Jurkat, Clone E6-1 (cell line): Measurements from ENCODE around the gene RASGRF2.
"Not testable (repeated sequence)": the region's sequence is repeated elsewhere in the genome, so short reads cannot be mapped to it uniquely, and the experiment has no call there.

Experiments
- DNase-seq: peaks from one replicate; pipeline ENCODE4 v3.0.0-alpha.2; 2011; ENCODE audit warnings: low read depth, low spot score
- H3K4me3 ChIP-seq: 2 replicates; pipeline ENCODE4 v1.5.1; 2011; ENCODE audit warnings: mild to moderate bottlenecking, low read length, control low read depth, moderate library complexity

RASGRF2 gene

GRCh38 chr5:81097713-81098112 is 137.6 kb downstream of the RASGRF2 start:
- no peak for DNase-seq
- H3K4me3 ChIP-seq = no peak overlapping the region

DNA sequence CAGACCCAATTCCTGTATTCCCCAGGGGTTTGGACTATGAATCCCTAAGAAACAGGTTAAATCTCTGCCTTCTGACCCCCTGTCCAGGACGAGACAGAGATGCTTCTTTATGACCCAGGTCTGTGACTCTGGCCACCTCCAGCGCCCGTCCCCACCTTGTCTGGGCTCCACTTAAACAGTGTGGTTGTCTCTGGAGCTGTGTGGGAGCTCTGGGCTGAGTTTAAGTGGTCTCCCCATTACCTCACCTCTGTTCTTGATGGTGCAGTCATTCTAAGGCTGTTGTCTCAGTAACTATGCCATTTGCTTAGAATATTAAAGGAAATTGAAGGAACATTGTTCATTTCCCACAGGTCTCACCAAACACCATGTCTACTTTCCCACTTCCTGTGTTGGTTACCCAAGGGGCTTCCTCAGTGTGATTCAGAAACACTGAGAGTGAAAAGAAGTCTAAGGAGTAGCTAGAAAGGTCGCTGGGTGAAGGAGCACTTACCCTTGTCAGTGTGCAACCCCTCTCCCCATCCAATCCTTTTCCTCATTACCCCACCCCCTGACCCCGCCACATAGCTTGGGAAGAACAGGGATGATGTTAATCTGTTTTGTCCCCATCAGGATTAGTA is 145.2 kb downstream of the RASGRF2 start:
- peak; percentile 23 for DNase-seq

DNA sequence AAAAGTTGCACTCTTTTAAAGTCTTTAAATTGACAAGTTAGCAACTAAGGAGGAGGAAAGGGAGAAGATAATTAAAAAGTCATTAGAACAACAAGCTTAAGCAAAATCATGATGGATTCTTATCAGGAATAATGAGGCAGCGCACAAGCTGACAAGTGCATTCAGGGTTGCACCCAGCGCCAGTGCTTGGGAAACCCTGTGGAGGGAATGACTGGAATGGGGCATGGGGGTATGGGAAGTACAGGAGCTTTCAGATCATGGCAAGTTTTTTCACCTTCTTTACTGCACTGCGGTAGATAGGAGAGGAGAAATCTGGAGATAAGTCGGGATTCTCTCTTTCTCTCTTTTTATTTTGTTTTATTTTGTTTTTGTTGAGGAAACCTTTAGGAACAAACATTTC is 155.1 kb downstream of the RASGRF2 start:
- no peak overlapping the region for H3K4me3 ChIP-seq
- DNase-seq = no peak

More for the DNA sequence above, 145.2 kb downstream of the RASGRF2 start:
- H3K4me3 ChIP-seq = no peak overlapping the region

GRCh38 chr5:81117566-81117965 is 157.4 kb downstream of the RASGRF2 start:
- H3K4me3 ChIP-seq = no peak overlapping the region
- no peak for DNase-seq

GRCh38 chr5:81121273-81121672 is 161.1 kb downstream of the RASGRF2 start:
- no peak overlapping the region for H3K4me3 ChIP-seq
- DNase-seq = no peak

- DNase-seq = no peak
Measured at GRCh38 chr5:81121836-81122630, 161.9 kb downstream of the RASGRF2 start.

DNA sequence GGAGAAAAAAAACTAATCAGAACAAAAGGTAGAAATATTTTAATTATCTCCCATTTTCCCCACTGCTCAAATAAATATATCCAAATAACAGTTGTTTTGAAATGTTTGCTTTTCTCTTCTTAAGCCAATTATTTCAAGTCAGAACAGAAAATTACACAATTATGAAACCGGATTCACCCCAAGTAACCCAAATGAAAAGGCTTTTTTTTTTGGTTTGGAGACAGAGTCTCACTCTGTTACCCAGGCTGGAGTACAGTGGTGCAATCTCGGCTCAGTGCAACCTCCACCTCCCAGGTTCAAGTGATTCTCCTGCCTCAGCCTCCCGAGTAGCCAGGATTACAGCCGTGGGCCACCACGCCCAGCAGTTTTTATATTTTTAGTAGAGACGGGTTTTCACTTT is 164.5 kb downstream of the RASGRF2 start:
- H3K4me3 ChIP-seq, DNase-seq: not testable (repeated sequence)

More at GRCh38 chr5:81121836-81122630, 161.9 kb downstream of the RASGRF2 start:
- no peak overlapping the region for H3K4me3 ChIP-seq

GRCh38 chr5:81125959-81126358 is 165.8 kb downstream of the RASGRF2 start:
- H3K4me3 ChIP-seq = no peak overlapping the region
- DNase-seq = no peak

DNA sequence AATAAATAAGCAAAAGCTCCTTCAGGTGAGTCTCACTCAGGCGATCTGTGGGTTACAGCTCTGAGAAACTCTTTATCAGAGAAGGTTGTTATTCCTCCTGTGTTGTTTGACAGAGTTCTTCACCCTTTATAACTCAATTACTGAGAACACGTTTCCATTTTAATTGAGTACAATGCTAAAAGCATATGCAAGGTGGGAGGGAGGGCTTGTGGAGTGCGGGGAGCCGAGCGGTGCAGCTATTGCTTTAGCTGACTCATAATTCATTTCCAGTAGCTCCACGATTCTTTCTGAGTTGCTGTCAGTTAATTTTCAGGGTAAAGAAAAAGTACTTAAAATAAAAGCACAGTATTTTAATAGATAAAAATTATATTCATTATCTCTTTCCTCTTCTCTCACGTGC is 168.3 kb downstream of the RASGRF2 start:
- H3K4me3 ChIP-seq = no peak overlapping the region
- no peak for DNase-seq

DNA sequence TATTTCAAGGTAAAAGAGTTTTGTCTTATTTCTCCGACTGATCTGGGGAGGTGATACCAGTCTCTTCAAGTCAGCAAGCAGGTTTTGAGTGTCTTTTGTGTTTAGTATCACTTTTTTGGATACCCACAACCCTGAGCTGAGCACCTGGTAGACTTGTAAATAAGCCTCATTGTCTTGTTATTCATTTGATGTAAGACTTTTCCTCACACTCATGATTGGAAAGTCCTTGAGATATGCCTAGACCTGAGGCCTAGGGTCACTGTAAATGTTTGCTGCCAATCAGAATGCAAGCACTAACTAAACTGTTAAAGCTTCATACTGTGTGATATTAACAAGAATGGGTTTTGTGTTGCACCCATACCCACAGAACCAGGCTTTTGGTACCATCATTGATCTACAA is 172.2 kb downstream of the RASGRF2 start:
- no peak for DNase-seq
- no peak overlapping the region for H3K4me3 ChIP-seq

DNA sequence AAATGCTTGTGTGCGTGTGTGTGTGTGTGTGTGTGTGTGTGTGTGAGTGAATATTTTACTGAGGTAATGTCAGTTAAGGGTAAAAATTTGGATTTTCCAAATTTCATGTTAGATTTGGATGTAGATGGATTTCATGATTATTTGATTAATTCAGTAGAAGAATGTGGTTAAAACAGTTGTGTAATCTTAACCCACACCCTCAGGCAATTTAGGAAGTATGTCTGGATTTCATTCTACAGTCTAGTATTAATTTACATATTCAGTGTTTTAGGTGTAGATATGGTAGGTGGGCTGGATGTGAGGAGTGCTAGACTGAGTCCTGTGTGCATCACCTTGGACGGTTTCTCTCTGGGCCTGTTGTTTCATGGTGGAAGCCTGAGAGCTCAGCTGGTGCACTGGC is 173.9 kb downstream of the RASGRF2 start:
- no peak overlapping the region for H3K4me3 ChIP-seq
- DNase-seq = no peak

- H3K4me3 ChIP-seq = no peak overlapping the region
- DNase-seq = no peak
Measured at GRCh38 chr5:81134566-81134965, 174.4 kb downstream of the RASGRF2 start.

GRCh38 chr5:81136557-81136956 is 176.4 kb downstream of the RASGRF2 start:
- DNase-seq = no peak
- H3K4me3 ChIP-seq = no peak overlapping the region

DNA sequence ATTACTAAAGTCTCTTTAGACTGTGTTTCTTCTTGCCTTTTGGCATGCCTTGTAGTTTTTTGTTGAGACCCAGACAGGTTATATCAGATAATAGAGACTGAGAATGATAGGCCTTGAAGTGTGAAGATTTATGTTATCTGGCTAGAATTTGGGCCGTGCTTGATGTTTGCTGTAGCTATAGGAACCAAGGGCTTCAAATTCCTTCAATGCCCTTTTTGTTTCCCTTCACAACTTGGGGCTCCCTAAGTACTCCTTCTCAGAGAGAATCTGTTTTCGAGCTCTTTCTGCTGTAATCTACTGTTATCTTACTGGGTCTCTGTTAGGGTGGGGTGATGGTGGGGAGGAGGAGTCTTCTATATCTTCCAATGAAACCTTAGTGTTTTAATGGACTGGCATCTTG is 177.7 kb downstream of the RASGRF2 start:
- no peak for DNase-seq
- H3K4me3 ChIP-seq = no peak overlapping the region

DNA sequence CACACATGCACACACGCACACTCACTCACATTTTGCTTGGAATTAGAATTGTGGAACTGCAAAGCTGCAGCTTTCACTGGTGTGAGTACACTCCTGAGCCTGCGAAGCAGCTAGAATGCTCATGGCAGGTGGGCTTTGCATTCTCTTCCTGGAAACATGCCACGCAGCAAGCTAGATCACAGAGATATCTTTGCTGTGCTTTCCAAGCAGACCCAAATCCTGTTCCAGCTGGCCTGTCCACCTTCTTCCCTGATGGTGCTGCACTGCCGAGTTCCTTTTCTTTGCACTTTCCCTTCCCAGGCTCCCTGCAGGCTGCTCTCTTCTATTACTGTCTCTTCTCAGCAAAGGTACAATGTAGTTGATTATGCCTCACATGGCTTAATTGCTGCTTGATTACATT is 180.3 kb downstream of the RASGRF2 start:
- DNase-seq = no peak
- H3K4me3 ChIP-seq = no peak overlapping the region

- DNase-seq = no peak
- H3K4me3 ChIP-seq = no peak overlapping the region
Measured at GRCh38 chr5:81140943-81141342, 180.8 kb downstream of the RASGRF2 start.

GRCh38 chr5:81142108-81142507 is 181.9 kb downstream of the RASGRF2 start:
- DNase-seq = no peak
- H3K4me3 ChIP-seq = no peak overlapping the region

GRCh38 chr5:81145329-81145935 is 185.3 kb downstream of the RASGRF2 start:
- DNase-seq = no peak
- H3K4me3 ChIP-seq = no peak overlapping the region

DNA sequence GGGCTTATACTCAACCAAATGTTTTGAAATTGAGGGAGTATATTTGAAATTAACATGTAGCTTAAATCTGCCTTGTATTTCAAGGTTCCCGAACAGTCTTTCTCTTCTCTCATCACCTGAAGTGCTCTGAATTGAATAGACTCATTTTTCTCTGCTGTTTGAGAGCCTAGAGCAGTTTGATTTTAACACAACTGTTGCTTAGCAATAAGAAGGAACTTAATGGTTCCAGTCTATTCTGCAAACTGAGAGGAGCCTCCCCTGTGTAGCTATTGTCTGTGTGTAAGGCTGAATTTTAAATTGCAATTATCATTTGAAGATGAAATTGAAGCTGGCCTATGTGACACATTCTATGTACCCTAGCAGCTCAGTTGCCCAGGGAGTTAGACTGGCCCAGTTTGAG is 185.9 kb downstream of the RASGRF2 start:
- DNase-seq = no peak
- no peak overlapping the region for H3K4me3 ChIP-seq
